ENCODE results near the gene GPR18. TPM values are rescaled to one million over a fixed set of nuclear protein-coding genes. Genes with fewer than 3 reads are reported as not detected.

Gene GPR18
- total RNA-seq, 4 donors from 2014 or later = not detected

DNA sequence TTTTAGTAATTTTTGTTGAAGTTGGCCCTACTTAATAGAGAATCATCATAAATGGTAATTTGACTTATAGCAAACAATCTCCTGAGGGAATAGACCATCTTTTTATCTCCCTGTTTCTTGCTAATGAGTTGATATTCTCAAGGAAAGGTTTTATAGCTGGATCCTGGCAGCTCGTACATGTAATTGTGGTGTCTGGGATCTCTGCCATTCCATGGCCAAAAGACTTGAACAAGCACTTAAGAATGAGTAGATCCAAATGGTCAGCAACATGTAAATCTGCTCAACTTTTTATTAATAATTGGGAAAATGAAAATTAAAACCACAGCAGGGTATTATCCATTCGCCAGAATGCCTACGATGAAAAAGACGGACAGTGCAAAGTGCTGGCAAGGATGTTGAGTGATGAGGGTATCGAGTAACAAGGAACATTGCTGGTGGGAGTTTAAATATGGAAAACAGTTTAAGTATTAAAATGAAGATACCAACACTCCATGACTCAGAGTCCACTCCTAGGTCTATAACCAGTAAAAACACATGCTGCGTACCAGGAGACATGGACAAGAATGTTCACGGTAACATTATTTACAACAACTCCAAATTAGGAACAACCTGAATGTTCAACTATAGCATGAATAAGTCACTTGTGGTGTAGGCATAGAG is 5.1 kb upstream of the GPR18 start:
- Histone ChIP-seq H3K4me1 (peaks cover 21 to 46% of the 10 kb centered on the region in 2 donors), H3K27ac (peak overlapping the region; percentile 57 to 72 (median 62)), H3K36me3 (no peaks in the 10 kb centered on the region), H3K4me3 (no peak overlapping the region), H3K9me3 (no peaks in the 10 kb centered on the region), H3K27me3 (no peaks in the 10 kb centered on the region)
- in situ Hi-C loops (cut with MboI; ENCODE audit: low sequenced_read_pairs in 4 of 4) = loop anchor here (5.0 to 25.0 kb wide), 2 partner anchors 86 to 174 kb away; no protein-coding TSS in a partner anchor
- no peak for TF ChIP-seq POLR2A (IDR thresholded peaks at IDR 0.05)
- TF ChIP-seq CTCF (IDR thresholded peaks at IDR 0.05 in 4 of 5, conservative IDR thresholded peaks at IDR 0.05 in 1 of 5) = no peak
- intact Hi-C loops (cut with DNase I; ENCODE audit: low total_unique reads) = no loop called here
- DNase-seq (no peak), ATAC-seq (peak in 1 of 2 donors; percentile 83)

- in situ Hi-C loops (cut with MboI; ENCODE audit: low sequenced_read_pairs in 4 of 4) (loop anchor here (5.0 to 25.0 kb wide), 2 partner anchors 84 to 176 kb away; no protein-coding TSS in a partner anchor), intact Hi-C loops (cut with DNase I; ENCODE audit: low total_unique reads) (no loop called here)
- no peak for DNase-seq
- H3K4me1 ChIP-seq = peaks cover 34 to 60% of the 10 kb centered on the region in 2 donors
- H3K4me3 ChIP-seq = no peak overlapping the region
- H3K27ac ChIP-seq = no peak overlapping the region
- no peaks in the 10 kb centered on the region for H3K36me3 ChIP-seq
- ATAC-seq = no peak
- no peaks in the 10 kb centered on the region for H3K9me3 ChIP-seq
- no peaks in the 10 kb centered on the region for H3K27me3 ChIP-seq
- no peak for TF ChIP-seq CTCF (IDR thresholded peaks at IDR 0.05 in 4 of 5, conservative IDR thresholded peaks at IDR 0.05 in 1 of 5)
- TF ChIP-seq POLR2A (IDR thresholded peaks at IDR 0.05) = no peak
These were observed 2.9 kb upstream of the GPR18 start for GRCh38 chr13:99261059-99261458.

- no peak for ATAC-seq
- in situ Hi-C loops (cut with MboI; ENCODE audit: low sequenced_read_pairs in 4 of 4) = loop anchor here (5.0 to 25.0 kb wide), 2 partner anchors 83 to 177 kb away; no protein-coding TSS in a partner anchor
- H3K27me3 ChIP-seq = no peaks in the 10 kb centered on the region
- H3K4me3 ChIP-seq = no peak overlapping the region
- no peak overlapping the region for H3K27ac ChIP-seq
- intact Hi-C loops (cut with DNase I; ENCODE audit: low total_unique reads) = no loop called here
- TF ChIP-seq CTCF (IDR thresholded peaks at IDR 0.05 in 4 of 5, conservative IDR thresholded peaks at IDR 0.05 in 1 of 5) (no peak), POLR2A (IDR thresholded peaks at IDR 0.05) (no peak)
- H3K36me3 ChIP-seq = no peaks in the 10 kb centered on the region
- peaks cover 42 to 62% of the 10 kb centered on the region in 2 donors for H3K4me1 ChIP-seq
- no peak for DNase-seq
- H3K9me3 ChIP-seq = no peaks in the 10 kb centered on the region
These were observed 2.0 kb upstream of the GPR18 start for GRCh38 chr13:99260216-99260615.

DNA sequence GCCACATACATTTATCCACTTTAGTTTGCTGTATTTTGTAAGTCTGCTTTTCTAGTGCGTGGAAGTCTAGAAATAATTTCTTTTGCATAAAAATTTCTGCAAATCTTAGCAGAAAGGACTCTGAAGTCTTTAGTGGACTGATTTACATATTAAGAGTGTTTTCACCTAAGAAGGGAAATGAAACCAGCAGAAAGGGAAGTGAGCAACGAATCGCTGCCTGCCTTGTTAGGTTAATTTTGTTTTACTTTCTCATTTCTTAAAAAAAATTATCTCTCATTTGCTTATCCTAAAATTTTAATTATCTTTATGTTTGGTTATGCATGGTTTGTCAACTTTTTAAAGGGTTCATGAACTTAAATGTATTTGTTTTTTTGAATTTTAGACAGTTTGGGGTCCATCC is 767 bp upstream of the GPR18 start:
- in situ Hi-C loops (cut with MboI; ENCODE audit: low sequenced_read_pairs in 4 of 4) = loop anchor here in 1 of 4 donors (25.0 kb wide), 1 partner anchor 178 kb away; no protein-coding TSS in a partner anchor
- no peak for TF ChIP-seq CTCF (IDR thresholded peaks at IDR 0.05 in 4 of 5, conservative IDR thresholded peaks at IDR 0.05 in 1 of 5)
- no peak for TF ChIP-seq POLR2A (IDR thresholded peaks at IDR 0.05)
- intact Hi-C loops (cut with DNase I; ENCODE audit: low total_unique reads) = loop anchor here (5.0 kb wide), 1 partner anchor 37 kb away; no protein-coding TSS in a partner anchor
- Histone ChIP-seq H3K4me1 (peaks cover 35 to 52% of the 10 kb centered on the region in 2 donors), H3K27ac (no peak overlapping the region), H3K27me3 (no peaks in the 10 kb centered on the region), H3K36me3 (no peaks in the 10 kb centered on the region), H3K9me3 (no peaks in the 10 kb centered on the region), H3K4me3 (no peak overlapping the region)
- no peak for ATAC-seq
- no peak for DNase-seq

All from gastrocnemius medialis (tissue), 4 donors.